ENCODE measurements around the gene ADORA2A.
A peak's percentile ranks its signal among the peaks of the same experiment; 100 is the strongest.

The ADORA2A gene

DNA sequence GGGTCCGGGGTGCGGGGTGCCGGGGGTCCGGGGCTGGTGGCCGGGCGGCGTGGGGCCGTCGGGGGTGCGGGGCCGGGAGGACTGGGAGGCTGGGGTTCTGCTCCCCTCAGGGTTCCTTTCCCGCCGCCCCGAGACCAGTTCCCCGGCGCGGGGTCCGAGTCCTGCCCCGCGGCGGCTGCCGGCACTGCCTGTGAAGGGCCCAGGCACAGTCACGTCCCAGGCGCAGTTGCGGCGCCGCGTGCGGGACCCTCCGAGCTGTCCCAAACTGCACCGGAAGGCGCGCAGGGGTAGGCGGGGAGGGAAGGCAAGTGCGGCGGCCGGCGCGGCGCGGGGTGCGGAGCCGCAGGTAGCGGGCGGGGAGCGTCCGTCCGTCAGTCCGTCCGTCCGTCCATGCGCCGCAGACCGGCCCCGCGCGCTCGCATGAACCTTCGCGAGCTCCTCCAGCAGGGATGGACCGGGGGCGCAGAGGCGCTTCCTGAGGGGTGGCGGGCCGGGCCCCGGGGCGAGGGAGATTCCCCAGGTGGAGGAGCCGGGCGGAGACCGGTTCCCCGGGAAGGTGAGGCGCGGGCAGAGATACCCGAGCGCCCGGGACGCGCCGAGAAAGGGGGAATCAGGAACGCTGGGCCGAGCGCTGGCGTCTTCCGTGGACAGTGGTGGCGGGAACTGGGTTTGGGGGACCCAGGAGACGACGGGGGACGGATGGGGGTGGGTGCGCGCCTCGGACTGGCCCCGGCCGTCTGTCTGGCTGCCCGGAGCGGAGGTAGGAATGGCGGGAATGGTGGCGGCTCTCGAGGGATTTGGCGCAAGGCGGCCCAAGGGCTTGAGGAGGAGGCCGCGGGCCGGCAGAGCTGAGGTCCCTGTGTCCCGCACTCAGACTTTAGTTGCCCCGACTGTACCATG is 3.1 kb upstream of the ADORA2A start:
- Histone ChIP-seq H3K9me3 (ENCODE audit: control insufficient read depth, low read length) (no peaks in the 10 kb centered on the region), H3K4me1 (ENCODE audit: control insufficient read depth, insufficient read depth, low read length, poor library complexity, severe bottlenecking) (peaks cover 39% of the 10 kb centered on the region), H3K4me3 (ENCODE audit: insufficient read depth, low read depth, low read length, poor library complexity, severe bottlenecking) (peak overlapping the region; percentile 61), H3K27ac (ENCODE audit: insufficient read depth, low read length, poor library complexity, severe bottlenecking) (peak overlapping the region; percentile 32), H3K27me3 (replicated peaks; ENCODE audit: control insufficient read depth, insufficient read depth, low read length, poor library complexity, severe bottlenecking) (no peaks in the 10 kb centered on the region), H3K36me3 (ENCODE audit: control insufficient read depth, insufficient read depth, low read length) (no peaks in the 10 kb centered on the region)
- DNase-seq: no peak

- H3K4me1 ChIP-seq (ENCODE audit: control insufficient read depth, insufficient read depth, low read length, poor library complexity, severe bottlenecking): peaks cover 48% of the 10 kb centered on the region
- DNase-seq: no peak
- no peaks in the 10 kb centered on the region for H3K27me3 ChIP-seq (replicated peaks; ENCODE audit: control insufficient read depth, insufficient read depth, low read length, poor library complexity, severe bottlenecking)
- H3K27ac ChIP-seq (ENCODE audit: insufficient read depth, low read length, poor library complexity, severe bottlenecking): peak overlapping the region; percentile 32
- H3K4me3 ChIP-seq (ENCODE audit: insufficient read depth, low read depth, low read length, poor library complexity, severe bottlenecking): no peak overlapping the region
- no peaks in the 10 kb centered on the region for H3K36me3 ChIP-seq (ENCODE audit: control insufficient read depth, insufficient read depth, low read length)
- no peaks in the 10 kb centered on the region for H3K9me3 ChIP-seq (ENCODE audit: control insufficient read depth, low read length)
Measured at GRCh38 chr22:24424901-24425775, 2.3 kb upstream of the ADORA2A start.

DNA sequence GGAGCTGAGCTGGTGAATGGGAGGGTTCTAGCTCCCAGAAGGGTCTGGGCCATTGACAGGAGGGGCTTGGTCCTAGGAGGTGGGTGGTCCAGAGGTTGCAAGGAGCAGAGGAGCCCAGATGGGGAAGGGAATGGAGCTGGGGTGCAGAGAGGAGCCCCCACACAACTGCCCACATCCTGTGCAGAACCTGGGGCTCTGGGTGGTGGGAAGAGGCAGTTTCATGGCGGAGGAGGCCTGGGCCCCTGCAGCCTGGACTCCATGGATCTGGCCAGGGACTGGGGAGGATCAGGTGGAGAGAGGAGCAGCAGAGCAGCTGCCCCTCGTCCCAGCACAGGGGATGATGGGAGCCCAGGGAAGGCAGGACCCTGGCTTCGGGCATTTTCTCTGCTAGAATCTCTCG is 963 bp upstream of the ADORA2A start:
- peak overlapping the region; percentile 89 for H3K27ac ChIP-seq (ENCODE audit: insufficient read depth, low read length, poor library complexity, severe bottlenecking)
- DNase-seq: no peak
- H3K4me3 ChIP-seq (ENCODE audit: insufficient read depth, low read depth, low read length, poor library complexity, severe bottlenecking): peak overlapping the region; percentile 65
- peaks cover 61% of the 10 kb centered on the region for H3K4me1 ChIP-seq (ENCODE audit: control insufficient read depth, insufficient read depth, low read length, poor library complexity, severe bottlenecking)
- H3K9me3 ChIP-seq (ENCODE audit: control insufficient read depth, low read length): no peaks in the 10 kb centered on the region
- no peaks in the 10 kb centered on the region for H3K36me3 ChIP-seq (ENCODE audit: control insufficient read depth, insufficient read depth, low read length)
- no peaks in the 10 kb centered on the region for H3K27me3 ChIP-seq (replicated peaks; ENCODE audit: control insufficient read depth, insufficient read depth, low read length, poor library complexity, severe bottlenecking)

DNA sequence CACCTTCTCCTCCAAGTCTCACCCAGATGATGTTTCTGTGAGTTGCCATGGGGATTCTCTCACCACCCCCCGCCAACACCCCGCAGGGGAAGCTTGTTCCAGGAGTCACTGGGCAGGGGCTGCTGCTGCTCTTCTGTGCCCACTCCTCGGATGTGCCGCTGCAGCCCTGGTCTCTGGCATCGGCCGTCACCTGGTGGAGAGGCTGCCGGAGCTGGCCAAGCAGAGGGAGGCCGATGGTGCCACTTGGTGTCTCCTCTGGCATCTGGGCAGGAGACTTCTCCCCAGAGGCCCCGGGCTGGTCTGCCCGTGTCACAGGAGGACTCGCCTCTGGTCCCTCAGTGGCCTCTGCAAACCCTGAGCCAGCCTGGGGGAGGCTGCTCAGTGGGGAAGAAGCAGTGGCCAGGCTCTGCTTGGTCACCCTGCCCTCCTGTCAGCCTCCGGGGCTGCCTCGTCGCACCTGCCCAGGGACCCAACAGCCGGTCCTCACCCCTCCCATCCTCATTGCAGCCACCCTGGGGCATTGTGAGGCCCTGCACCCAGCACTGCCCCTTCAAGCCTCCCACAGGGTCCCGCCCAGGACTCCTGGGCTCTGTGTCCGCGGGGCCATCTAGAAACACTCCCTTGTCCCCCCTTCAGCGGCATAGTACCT is 424 bp upstream of the ADORA2A start:
- H3K9me3 ChIP-seq (ENCODE audit: control insufficient read depth, low read length): no peaks in the 10 kb centered on the region
- peak overlapping the region; percentile 89 for H3K27ac ChIP-seq (ENCODE audit: insufficient read depth, low read length, poor library complexity, severe bottlenecking)
- H3K36me3 ChIP-seq (ENCODE audit: control insufficient read depth, insufficient read depth, low read length): no peaks in the 10 kb centered on the region
- no peak for DNase-seq
- H3K4me3 ChIP-seq (ENCODE audit: insufficient read depth, low read depth, low read length, poor library complexity, severe bottlenecking): peak overlapping the region; percentile 65
- H3K4me1 ChIP-seq (ENCODE audit: control insufficient read depth, insufficient read depth, low read length, poor library complexity, severe bottlenecking): peaks cover 64% of the 10 kb centered on the region
- no peaks in the 10 kb centered on the region for H3K27me3 ChIP-seq (replicated peaks; ENCODE audit: control insufficient read depth, insufficient read depth, low read length, poor library complexity, severe bottlenecking)

DNA sequence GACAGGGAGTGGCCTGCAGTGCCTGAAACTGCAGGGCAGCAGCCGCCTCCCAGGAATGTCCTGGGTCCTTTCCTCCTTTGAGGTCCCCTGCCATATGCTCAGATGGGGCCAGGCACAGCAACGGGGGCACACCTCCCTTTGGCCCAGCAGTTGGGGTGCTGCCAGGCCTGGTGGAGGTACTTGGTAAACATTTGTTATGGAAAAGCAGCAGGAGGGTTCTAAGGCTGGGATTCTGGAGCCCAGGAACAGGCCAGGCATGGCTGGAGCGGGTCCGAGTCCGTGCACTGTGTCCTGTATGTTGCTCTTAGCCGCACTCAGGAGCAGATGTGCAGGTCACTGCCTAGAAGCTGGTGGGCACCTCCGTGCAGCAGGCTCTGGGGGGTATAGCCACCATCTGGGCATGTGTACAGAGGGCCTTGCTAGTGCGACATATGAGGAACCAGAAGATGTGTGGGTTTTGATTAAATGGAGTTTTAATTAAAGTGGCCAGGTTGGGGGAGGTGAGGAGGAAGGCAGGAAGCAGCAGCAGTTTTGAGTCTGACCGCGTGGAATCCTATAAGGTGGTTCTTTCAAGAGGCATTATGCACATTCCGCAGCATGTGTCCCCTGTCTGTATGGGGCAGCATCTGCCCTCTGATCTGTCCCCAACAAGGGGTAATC is 1.5 kb downstream of the ADORA2A start:
- Histone ChIP-seq H3K4me1 (ENCODE audit: control insufficient read depth, insufficient read depth, low read length, poor library complexity, severe bottlenecking) (peaks cover 79% of the 10 kb centered on the region), H3K36me3 (ENCODE audit: control insufficient read depth, insufficient read depth, low read length) (peaks cover 3% of the 10 kb centered on the region), H3K9me3 (ENCODE audit: control insufficient read depth, low read length) (no peaks in the 10 kb centered on the region), H3K4me3 (ENCODE audit: insufficient read depth, low read depth, low read length, poor library complexity, severe bottlenecking) (peak overlapping the region; percentile 65), H3K27me3 (replicated peaks; ENCODE audit: control insufficient read depth, insufficient read depth, low read length, poor library complexity, severe bottlenecking) (no peaks in the 10 kb centered on the region), H3K27ac (ENCODE audit: insufficient read depth, low read length, poor library complexity, severe bottlenecking) (peak overlapping the region; percentile 89)
- DNase-seq: no peak

GRCh38 chr22:24429411-24430365 is 2.3 kb downstream of the ADORA2A start:
- peak; percentile 20 to 42 (median 36) for DNase-seq
- Histone ChIP-seq H3K36me3 (ENCODE audit: control insufficient read depth, insufficient read depth, low read length) (peaks cover 3% of the 10 kb centered on the region), H3K4me3 (ENCODE audit: insufficient read depth, low read depth, low read length, poor library complexity, severe bottlenecking) (peak overlapping the region; percentile 65), H3K27me3 (replicated peaks; ENCODE audit: control insufficient read depth, insufficient read depth, low read length, poor library complexity, severe bottlenecking) (no peaks in the 10 kb centered on the region), H3K27ac (ENCODE audit: insufficient read depth, low read length, poor library complexity, severe bottlenecking) (peak overlapping the region; percentile 89), H3K9me3 (ENCODE audit: control insufficient read depth, low read length) (no peaks in the 10 kb centered on the region), H3K4me1 (ENCODE audit: control insufficient read depth, insufficient read depth, low read length, poor library complexity, severe bottlenecking) (peaks cover 83% of the 10 kb centered on the region)

DNA sequence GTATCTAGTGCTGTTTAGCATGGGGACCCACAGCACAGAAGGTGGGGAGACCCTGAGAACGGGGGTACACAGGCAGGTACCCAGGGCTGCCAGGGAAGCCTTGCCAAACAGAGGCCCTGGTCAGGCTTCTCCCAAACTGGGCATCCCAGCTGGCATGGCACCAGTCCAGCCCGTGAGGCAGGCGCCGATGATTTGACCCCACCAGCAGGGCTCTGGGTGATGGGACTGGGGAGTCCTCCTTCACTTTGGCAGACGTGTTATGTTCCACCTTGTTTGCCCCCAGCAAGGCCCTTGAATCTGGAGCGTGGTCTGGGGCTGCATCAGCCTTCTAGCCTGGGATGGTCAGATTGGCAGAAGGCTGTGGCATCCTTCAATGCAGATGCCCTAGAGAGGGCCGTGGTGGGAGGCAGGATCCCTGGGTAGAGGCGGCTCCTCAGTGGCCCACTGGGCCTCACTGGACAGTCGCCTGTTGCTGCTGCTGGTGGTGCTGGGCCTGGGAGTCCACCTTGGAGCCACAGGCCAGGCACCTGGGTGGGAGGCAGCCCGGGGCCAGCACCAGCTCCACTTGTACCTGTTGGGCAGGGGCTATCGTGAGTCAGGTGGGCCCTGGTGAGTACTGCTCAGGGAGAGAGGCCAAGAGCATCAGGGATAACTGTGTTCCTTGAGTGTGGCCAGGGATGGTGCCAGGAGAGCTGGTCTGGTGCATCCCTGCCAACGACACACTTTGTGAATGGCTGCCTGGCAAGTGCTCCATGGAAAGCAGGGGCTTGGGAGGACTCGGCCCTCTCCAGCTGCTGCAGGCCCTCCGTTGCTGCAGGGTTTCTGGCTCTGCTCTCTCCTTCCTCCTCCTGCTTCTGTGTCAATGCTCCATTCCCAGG is 3.3 kb downstream of the ADORA2A start:
- peaks cover 4% of the 10 kb centered on the region for H3K36me3 ChIP-seq (ENCODE audit: control insufficient read depth, insufficient read depth, low read length)
- peak overlapping the region; percentile 89 for H3K27ac ChIP-seq (ENCODE audit: insufficient read depth, low read length, poor library complexity, severe bottlenecking)
- no peaks in the 10 kb centered on the region for H3K9me3 ChIP-seq (ENCODE audit: control insufficient read depth, low read length)

DNA sequence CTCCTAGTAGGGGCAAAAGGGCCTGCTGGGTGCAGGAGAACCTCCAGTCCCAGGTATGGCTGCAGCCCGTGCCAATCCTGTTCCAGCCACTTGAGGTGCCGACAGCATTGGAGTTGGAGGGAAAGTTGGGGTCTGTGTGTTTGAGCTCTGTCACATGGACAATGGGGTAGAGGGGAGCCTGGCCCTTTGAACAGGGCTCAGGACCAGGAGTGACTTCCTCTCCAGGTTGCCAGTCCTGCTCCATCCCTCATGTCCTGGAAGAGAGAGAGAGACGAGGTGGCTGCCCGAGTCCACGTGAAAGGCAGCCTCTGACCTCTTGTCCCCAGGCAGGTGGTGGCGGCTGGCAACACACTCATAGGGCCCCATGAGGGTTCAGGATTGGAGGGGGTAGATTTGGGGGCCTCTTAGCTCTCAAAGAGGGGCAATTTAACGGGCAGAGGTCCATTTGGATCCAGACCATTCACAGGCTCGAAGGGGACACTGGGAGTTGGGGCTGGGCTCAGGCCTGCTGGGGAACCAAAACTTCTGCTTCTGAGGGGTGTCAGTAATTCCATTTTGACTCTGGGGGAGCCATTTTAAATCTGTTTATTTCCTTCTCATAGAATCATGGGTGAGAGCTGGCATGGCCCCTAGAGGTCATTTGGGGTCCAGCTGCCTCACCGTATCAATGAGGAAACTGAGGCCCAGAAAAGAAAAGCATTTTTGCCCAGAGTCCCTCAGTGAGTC is 4.1 kb downstream of the ADORA2A start:
- DNase-seq: no peak
- Histone ChIP-seq H3K36me3 (ENCODE audit: control insufficient read depth, insufficient read depth, low read length) (peaks cover 12% of the 10 kb centered on the region), H3K4me3 (ENCODE audit: insufficient read depth, low read depth, low read length, poor library complexity, severe bottlenecking) (no peak overlapping the region), H3K4me1 (ENCODE audit: control insufficient read depth, insufficient read depth, low read length, poor library complexity, severe bottlenecking) (peaks cover 91% of the 10 kb centered on the region), H3K9me3 (ENCODE audit: control insufficient read depth, low read length) (no peaks in the 10 kb centered on the region), H3K27ac (ENCODE audit: insufficient read depth, low read length, poor library complexity, severe bottlenecking) (peak overlapping the region; percentile 52), H3K27me3 (replicated peaks; ENCODE audit: control insufficient read depth, insufficient read depth, low read length, poor library complexity, severe bottlenecking) (no peaks in the 10 kb centered on the region)

More for the DNA sequence above, 3.3 kb downstream of the ADORA2A start:
- Histone ChIP-seq H3K4me3 (ENCODE audit: insufficient read depth, low read depth, low read length, poor library complexity, severe bottlenecking) (no peak overlapping the region), H3K4me1 (ENCODE audit: control insufficient read depth, insufficient read depth, low read length, poor library complexity, severe bottlenecking) (peaks cover 92% of the 10 kb centered on the region), H3K27me3 (replicated peaks; ENCODE audit: control insufficient read depth, insufficient read depth, low read length, poor library complexity, severe bottlenecking) (no peaks in the 10 kb centered on the region)
- no peak for DNase-seq

Measured in effector memory CD4-positive, alpha-beta T cell (primary cell).